GM20431 (cell line): ENCODE measurements around the gene MEPCE.
"Not testable (repeated sequence)": the region's sequence is repeated elsewhere in the genome, so short reads cannot be mapped to it uniquely, and the experiment has no call there.

ENCODE experiments used
- in situ Hi-C: fragments of 300-500 bp; cut with MseI, MboI; formaldehyde crosslinking; loops from one replicate; pipeline ENCODE4 v1.15.0; 2020; ENCODE audit warnings: low sequenced_read_pairs; ENCODE audit not compliant: unreplicated experiment

The MEPCE gene

DNA sequence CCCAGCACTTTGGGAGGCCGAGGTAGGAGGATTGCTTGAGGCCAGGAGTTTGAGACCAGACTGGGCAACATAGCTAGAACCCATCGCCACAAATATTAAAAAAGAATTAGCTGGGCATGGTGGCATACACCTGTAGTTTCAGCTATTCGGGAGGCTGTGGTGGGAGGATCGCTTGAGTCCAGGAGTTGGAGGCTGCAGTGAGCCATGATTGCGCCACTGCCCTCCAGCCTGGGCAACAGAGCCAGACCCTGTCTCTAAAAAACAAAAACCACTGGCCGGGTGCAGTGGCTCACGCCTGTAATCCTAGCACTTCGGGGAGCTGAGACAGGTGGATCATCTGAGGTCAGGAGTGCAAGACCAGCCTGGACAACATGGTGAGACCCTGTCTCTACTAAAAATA lies 24.2 kb downstream of the MEPCE start:
- in situ Hi-C loops = not testable (repeated sequence)

DNA sequence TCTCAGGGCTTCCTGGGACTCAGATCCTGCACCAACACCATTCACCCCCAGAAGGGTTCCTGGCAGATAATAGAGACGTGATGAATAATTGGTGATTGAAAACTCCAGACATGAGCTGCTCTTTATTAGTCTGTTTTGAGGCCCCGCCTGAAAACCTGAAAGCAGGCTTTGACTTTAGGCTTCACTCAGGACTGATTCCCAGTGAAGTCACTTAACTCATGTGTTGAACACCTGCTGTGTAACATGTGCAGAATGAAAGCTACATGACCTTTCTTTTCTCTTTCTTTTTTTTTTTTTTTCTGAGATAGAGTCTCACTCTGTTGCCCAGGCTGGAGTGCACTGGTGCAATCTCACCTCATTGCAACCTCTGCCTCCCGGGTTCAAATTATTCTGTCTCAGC lies 25.6 kb downstream of the MEPCE start:
- in situ Hi-C loops = no loop called here

DNA sequence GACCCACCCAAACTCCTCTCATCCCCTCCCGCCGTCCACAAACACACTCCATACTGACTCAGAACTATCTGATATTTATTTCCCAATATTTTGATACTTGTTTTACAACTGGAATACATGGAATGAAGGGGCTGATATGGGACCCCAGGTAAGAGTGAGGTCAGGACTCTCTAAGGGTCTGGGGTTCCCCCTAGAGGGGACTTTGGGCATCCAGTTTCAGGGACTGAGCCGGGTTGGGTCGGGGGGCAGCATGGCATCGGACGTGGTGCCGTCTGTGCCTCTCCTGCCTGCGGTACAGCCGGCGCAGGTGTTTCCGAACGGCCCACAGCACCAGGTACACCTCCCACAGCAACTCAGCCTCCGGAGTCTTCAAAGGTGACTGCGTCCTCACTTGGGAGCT lies 26.9 kb downstream of the MEPCE start:
- in situ Hi-C loops = no loop called here

DNA sequence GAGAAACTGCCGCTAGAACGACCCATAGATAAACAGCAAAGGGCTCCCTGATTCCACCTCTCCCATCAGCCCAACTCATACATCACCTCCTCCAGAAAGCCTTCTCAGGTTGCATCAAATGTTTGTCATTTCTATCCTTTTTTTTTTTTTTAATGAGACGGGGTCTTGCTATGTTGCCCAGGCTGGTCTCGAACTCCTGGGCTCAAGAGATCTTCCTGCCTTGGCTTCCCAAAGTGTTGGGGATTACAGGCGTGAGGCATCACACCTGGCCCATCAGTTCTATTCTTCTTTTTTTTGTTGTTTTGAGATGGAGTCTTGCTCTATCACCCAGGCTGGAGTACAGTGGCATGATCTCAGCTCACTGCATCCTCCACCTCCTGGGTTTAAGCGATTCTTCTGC lies 27.4 kb downstream of the MEPCE start:
- in situ Hi-C loops = no loop called here

DNA sequence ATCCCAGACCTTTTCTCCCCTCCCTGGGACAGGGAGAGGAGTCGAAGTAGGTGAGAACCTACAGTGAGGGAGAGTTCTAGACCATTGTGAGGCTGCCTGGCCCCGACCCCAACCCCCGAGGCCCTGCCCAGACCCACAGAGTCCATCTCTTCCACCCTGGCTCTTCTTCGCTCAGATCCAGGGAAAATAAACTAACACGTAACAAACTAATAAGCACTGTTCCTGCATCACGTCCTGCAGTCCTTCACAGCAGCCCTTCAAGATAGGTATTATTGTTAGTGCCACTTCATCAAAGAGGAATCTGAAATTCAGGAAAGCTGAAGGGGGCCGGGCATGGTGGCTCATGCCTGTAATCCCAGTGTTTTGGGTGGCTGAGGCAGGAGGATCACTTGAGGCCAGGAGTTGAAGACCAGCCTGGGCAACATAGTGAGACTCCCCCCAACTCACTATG lies 34.6 kb downstream of the MEPCE start, which contains the start of gene SPACDR:
Gene SPACDR, minus strand, starts transcription at position 51 of the 451 bp plus-strand sequence. CDS start 235 bp downstream, outside the sequence.
- in situ Hi-C loops = no loop called here

DNA sequence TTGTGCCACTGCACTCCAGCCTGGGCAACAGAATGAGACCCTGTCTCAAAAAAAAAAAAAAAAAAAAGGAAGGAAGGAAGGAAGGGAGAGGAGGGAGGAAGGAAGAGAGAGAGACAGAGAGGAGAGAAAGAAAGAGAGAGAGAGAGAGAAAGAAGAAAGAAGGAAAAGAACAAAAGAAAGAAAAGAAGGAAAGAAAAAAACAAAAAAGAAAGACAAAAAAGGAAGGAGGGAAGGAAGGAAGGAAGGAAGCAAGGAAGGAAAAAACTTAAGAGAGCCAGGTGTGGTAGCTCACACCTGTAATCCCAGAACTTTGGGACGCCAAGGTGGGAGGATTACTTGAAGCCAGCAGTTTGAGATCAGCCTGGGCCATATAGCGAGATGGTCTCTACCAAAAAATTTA lies 35.2 kb downstream of the MEPCE start:
- in situ Hi-C loops = no loop called here

DNA sequence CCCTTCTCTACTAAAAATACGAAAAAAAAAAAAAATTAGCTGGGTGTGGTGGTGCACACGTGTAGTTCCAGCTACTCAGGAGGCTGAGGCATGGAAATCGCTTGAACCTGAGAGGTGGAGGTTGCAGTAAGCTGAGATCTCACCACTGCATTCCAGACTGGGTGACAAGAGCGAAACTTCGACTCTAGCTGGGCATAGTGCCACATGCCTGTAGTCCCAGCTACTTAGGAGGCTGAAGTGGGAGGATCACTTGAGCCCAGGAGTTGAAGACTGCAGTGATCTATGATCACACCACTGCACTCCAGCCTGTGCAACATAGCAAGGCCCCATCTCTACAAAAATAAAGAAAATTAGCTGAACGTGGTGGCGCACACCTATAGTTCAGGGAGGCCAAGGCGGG lies 35.7 kb downstream of the MEPCE start:
- in situ Hi-C loops = no loop called here

DNA sequence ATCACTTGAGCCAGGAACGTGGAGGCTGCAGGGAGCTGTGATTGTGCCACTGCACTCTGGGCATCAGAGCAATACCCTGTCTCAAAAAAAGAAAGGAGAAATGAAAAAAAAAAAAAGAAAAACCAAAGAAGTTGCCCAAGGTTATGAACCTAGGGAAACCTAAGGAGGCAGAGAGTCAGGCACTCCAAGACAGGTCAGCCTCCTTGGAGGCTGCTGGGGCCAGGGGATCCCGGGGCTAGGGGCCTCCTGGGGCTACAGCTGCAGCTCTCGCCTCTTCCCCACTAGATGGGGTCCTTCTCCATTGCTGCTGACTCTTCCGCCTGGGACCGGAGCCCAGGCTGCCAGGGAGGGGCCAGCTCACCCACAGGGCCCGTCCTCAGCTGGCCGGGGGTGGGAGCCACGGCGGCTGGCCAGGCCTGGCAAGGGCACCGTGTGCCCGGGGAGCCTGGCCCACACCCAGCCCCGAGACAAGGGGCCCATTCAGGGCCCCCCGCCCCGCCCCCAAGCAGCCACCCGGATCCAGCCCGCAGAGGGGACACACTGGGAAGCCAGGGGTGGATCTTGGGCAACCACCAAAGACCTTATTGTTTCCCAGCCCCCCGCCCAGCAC lies 36.2 kb downstream of the MEPCE start:
- in situ Hi-C loops = no loop called here

DNA sequence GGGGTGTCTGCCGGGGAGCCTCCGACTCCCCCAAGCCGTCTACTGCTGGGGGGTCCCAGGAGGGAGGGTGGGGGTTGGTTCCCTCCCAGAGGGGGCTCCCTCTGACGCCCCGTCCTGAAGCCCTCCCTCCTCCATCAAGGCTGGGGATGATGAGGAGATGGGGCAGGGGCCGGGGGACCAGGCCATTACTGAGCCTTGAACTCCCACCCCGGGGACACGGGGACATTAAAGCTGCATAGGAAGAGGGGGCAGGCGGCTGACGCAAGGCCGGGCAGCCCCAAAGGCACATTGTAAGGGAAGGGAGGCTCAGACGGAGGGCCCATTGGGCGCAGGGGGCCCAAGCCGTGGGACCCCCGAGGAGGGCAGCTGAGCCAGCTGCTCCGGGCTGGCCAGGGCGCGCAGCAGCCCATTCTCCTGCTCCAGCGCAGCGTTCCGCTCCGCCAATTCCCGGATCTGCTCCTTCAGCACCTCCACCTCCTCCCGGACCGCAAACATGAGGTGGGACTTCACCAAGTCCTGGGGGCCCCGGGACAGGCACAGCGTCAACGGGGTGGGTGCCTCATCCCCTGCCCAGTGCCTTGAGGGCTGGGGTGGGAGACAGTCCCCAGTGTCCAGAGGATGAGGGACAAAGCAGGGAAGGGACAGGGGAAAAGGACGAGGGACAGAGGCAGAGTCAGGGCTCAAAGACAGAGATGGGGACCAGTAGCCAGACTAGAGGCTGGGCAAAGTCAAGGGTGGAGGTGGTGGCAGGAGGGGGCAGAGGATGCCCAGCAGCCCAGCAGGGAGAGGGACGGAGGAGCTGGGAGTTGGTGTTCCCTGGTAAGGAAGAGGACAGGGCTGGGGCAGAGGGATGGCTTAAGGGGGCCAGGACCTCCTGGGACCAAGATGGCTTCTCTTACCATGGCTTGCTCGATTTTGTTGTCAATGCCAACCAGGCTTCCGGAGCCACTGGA lies 37.3 kb downstream of the MEPCE start:
- in situ Hi-C loops = no loop called here

DNA sequence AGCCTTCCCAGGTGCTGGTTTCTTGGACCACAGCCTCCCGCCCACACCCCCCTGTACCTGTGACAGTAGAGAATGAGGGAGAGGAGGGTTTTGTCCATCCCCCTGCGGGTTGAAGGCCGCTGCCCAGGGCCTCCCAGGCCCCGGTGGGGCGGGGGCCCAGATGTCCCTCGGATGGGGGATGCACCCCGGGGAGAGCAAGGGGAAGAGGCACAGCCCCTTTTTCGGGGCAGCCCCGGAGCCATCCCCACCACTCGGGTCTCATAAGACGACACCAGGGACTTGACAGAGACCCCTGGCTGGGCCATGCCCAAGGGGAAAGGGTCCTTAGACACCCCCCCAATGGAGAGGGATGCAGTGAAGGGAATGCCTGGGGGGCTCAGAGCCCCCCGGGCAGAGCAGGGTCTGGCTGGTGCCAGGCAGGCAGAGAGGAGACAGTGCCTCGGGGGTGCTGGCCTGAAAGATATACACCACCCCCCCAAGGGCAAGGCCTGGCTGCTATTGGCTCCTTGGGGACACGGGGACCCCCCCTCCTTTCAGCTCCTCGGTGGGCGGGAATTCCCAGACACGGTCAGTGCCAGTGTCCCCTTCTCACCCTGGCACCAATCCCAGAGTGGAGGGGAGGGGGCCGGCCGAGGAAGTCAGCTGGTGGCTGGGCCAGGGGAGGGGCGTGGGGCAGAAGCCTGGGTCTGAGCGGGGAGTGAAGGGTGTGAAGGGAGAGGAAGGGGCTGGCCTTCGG lies 38.2 kb downstream of the MEPCE start:
- in situ Hi-C loops = no loop called here

DNA sequence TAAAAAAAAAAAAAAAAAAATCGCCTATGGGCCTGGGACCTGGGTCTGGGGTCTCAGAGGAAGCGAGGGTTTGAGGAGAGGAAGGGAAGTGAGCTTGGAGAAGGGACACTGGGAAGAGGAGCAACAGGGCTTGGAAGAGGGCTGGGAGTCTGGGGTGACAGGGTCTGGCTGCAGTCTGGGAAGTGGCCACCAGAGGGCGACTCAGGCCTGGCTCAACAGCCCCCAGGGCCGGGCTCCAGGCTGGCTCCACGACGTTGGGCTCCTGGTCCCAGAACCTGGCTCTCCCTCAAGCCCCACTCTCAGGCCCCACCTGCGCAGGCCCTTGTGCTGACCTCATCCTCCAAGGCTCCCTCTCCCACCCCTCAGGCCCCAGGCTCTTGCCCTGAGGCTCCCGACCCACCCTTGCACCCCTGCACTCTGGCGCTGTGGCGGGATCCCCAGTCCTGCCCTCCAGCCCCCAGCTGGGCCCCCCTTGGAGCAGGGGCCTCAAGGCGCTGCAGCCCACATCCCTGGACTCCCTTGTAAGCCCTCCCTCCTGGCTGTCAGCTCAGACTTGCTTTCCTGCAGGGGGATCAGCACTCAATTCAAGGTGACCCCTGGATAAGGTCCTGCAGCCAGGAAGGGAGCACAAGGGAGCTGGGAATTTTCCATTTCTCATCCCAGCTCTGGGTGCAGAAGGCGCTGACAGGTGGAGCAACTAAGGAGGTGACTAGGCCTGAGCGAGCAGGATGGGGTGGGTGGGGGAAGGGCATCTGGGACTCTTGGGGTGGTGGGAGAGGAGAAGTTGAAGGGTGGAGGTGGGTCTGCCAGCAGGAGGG lies 39.8 kb downstream of the MEPCE start:
- in situ Hi-C loops = no loop called here

DNA sequence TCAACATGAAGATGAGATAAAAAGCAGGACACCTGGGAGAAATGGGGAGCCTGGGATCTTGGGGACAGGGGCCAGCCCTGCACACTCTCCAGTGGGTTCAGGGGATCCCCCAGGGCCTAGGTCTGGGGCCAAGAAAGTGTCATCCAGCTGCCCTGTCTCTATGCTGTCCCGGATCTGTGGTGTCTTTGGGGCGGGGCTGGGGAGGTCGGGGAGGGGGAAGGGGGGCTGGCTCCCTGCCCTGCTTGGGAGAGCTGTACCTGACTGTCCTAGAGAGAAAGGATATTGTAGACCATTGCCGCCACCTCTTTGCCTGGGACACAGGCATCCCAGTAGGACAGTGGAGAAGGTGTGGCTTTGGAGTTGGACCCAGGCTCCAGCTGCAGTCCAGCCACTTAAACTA lies 41.4 kb downstream of the MEPCE start:
- in situ Hi-C loops = no loop called here

DNA sequence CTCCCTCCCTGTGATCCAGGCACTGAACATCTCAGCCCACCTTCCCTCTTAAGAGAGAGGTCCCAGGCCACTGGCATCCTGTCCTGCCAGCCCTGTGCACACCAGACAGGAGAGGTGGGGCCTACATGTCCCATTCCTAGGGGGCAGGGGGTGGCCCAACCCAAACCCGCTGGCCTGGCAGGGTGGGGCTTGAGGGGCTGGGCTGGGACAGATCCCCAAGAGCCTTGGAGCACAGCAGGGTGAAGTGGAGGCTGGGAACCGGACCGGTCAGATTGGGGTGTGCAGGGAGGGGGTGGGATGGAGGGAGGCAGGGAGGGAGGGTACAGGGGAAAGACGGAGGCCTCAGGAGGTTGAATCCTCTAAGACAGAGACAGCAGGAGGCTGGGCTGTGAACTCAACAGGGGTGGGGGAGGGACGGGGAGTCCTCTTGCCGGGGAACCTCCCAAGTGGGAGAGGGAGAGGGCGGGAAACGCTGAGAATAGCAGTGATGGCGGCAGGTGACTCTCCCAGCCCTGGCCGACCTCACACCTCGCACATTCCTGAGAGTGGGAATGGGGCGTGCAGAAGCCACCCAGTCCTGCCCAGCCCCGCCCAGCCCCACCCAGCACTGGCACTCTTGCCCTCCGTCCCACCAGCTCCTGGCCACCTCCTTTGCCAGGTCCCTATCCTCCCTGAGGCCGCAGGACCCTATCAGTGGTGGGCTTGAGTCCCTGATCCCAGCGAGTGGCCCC lies 42.7 kb downstream of the MEPCE start:
- in situ Hi-C loops = no loop called here

DNA sequence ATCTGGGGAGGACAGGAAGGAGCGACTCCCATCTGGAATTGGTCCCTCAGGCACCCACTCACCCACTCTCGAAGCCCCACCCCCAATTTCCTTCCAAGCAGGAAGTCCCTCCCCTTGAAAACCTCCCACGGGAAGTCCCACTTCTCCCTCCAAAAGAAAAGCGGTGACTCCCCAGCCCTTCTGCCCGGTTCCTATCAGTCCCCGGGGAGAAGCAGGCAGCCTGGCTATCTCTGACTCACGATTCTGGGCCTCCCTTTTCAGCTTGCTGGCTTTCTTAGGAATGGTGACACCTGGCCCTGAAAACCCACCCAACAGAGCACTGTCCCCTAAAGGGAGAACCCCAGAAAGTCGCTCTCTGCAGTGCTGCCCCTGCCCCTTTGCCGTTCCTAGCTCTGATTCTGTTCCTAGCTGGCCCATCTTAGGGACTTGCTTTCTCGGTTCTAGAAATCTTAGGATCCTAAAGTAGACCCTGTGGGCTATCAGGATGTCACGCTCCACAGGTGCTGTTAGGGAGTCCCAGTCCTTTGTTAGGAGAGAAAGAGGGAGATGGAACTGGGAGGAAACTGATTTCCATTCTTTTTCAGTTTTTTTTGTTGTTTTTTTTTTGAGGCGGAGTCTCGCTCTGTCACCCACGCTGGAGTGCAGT lies 43.3 kb downstream of the MEPCE start:
- in situ Hi-C loops = no loop called here

DNA sequence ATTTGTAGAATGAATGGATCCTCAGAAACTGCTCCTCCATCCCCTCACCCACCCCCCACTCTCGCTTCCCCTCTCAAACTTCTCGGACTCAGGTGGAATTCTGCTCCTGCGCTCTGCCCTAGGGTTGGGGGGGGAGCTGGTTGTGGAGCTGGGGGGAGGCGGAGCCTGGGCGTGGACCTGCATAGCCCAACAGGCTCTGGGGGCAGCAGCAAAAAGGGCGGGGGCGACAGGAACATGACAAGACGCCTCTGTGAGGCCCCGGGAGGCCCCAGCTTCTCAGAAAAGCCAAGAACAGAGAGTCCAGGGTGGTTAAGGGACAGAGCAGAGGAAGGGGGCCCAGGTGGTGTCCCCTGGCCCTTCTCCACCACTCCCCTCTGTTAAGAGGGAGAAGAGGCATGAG lies 45.9 kb downstream of the MEPCE start:
- in situ Hi-C loops = loop anchor here (25.0 kb wide), 1 partner anchor 212 kb away; the partner anchor contains the start of gene GIGYF1

DNA sequence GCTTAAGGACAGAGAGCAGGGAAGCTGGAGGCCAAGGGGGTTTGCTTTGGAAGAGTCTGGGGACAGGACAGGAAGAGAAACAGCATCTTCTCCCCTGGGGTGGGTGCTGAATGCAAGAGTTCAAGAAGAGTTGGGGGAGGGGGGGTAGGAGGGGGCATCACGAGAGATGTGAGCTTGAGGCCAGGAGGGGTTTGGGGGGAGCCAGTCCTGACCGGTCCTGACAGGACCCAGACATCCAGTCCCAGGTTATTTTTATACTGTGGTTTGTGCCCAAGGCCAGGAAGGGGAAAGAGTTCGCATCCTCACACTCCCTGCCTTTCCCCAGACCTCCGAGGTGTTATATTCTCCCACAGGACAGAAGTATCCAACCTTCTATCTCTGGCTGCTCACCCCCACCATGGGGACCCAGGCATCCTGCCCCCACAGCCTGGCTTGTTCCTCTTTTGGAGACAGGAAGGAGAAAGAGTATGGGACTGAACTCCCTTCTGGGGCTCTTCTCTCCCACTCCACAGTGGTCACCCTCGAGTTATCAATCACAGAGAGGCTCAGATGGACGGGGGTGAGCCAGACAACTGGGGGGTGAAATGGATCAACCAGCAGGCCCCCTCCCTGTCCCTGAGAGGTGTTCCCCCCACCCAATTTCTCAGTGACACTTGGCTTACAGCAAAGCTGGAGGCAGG lies 46.6 kb downstream of the MEPCE start:
- in situ Hi-C loops = loop anchor here (25.0 kb wide), 1 partner anchor 211 kb away; the partner anchor contains the start of gene GIGYF1

DNA sequence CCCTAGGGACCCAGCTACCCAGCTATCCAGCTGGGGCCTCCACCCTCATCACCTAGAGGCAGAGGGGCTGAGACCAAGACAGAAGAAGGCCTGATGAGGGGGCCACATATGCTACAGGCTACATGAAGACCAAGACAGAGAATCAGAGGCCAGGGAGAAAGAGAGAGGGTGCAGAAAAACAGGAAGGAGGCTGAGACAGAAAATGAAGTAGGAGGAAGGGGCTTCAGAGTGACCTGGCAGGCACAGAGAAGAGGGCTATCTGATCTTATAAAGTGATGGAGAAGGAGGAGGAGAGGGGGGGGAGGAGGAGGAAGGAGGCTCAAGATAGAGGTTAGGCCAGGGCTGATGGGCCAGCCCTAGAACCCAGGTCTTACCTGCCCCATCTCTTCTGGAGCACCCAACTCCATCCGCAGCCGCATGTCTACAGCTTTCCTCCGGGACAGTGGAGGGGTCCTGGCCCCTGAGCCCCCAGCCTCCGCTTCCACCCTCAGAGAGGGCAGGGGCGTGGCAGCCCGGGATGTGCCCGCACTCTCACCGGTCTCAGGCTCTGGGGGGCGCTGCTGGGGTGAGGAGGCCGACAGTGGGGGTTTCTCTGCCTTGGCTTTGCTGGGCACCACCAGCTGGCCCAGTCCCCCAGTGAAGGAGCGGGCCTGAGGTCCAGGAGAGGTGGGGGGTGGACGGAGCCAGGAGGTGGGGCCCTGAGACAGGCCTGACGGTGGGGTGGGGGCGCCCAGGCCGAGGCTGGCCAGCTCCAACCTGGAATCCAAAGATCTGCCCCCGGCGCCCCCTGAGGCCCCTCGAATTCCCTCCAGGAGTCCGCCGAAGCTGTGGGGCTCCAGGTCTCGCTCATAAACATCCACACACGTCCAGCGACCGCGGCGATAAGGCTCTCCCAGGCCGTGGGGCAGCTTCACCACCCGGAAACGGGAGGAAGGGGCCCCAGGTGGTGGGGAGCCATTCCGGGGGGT lies 47.6 kb downstream of the MEPCE start:
- in situ Hi-C loops = loop anchor here (25.0 kb wide), 1 partner anchor 210 kb away; the partner anchor contains the start of gene GIGYF1
